ENCODE data around the gene CCSER1. TPM values are rescaled to one million over a fixed set of nuclear protein-coding genes. Genes with fewer than 3 reads are reported as not detected.

The CCSER1 gene
- total RNA-seq, 1 donor from 2014 or later = 15.7 TPM

DNA sequence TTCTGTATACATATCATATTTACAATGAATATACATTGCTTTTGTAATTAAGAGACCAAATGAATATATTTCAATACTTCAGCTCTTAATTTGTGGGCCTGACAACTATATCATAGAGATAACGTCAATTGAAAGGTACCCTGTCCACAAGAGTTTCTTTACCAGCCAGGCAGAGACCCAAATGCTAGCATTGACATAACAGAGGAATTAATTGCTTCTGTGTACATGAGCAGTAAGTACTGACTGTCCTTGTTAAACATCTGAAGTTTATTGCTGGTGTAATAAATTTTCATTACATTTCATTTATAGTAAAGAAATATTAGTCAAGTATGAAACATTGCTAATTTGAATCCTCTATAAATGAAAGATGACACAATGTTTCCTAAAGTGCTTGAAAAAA, 910.8 kb downstream of the CCSER1 start:
- no peak for DNase-seq
- H3K27me3 Mint-ChIP-seq (ENCODE audit: unreplicated experiment) = no peaks in the 10 kb centered on the region
- H3K36me3 Mint-ChIP-seq (ENCODE audit: unreplicated experiment) = no peaks in the 10 kb centered on the region
- TF ChIP-seq, protein P1, sequence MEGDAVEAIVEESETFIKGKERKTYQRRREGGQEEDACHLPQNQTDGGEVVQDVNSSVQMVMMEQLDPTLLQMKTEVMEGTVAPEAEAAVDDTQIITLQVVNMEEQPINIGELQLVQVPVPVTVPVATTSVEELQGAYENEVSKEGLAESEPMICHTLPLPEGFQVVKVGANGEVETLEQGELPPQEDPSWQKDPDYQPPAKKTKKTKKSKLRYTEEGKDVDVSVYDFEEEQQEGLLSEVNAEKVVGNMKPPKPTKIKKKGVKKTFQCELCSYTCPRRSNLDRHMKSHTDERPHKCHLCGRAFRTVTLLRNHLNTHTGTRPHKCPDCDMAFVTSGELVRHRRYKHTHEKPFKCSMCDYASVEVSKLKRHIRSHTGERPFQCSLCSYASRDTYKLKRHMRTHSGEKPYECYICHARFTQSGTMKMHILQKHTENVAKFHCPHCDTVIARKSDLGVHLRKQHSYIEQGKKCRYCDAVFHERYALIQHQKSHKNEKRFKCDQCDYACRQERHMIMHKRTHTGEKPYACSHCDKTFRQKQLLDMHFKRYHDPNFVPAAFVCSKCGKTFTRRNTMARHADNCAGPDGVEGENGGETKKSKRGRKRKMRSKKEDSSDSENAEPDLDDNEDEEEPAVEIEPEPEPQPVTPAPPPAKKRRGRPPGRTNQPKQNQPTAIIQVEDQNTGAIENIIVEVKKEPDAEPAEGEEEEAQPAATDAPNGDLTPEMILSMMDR (IDR thresholded peaks at IDR 0.05; ENCODE audit: partially characterized antibody, unreplicated experiment) = no peak
- no peak overlapping the region for H3K27ac Mint-ChIP-seq (ENCODE audit: unreplicated experiment)
- no peak overlapping the region for H3K4me3 Mint-ChIP-seq (ENCODE audit: unreplicated experiment)
- no peaks in the 10 kb centered on the region for H3K9me3 Mint-ChIP-seq (ENCODE audit: unreplicated experiment)
- H3K4me1 Mint-ChIP-seq (ENCODE audit: low read depth, unreplicated experiment) = no peaks in the 10 kb centered on the region

DNA sequence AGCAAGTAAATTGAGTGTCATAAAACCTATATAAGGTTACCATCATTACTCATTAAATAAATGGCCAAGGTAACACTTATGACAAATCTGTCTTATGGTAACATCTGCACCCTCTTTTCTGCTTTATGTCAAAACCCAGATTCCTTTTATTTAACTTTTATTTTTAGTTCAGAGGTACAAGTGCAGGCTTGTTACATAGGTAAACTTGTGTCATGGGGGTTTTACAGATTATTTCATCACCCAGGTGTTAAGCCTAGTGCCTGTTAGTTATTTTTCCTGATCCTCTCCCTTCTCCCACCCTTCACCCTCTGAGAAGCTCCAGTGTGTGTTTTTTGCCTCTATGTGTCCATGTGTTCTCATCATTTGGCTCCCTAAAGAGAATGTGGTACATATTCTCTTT, 930.7 kb downstream of the CCSER1 start:
- no peak overlapping the region for H3K4me3 Mint-ChIP-seq (ENCODE audit: unreplicated experiment)
- no peaks in the 10 kb centered on the region for H3K36me3 Mint-ChIP-seq (ENCODE audit: unreplicated experiment)
- no peak for DNase-seq
- TF ChIP-seq, protein P1 (IDR thresholded peaks at IDR 0.05; ENCODE audit: partially characterized antibody, unreplicated experiment) = no peak
- peaks cover 3% of the 10 kb centered on the region for H3K4me1 Mint-ChIP-seq (ENCODE audit: low read depth, unreplicated experiment)
- H3K9me3 Mint-ChIP-seq (ENCODE audit: unreplicated experiment) = no peaks in the 10 kb centered on the region
- H3K27me3 Mint-ChIP-seq (ENCODE audit: unreplicated experiment) = no peaks in the 10 kb centered on the region
- H3K27ac Mint-ChIP-seq (ENCODE audit: unreplicated experiment) = no peak overlapping the region

DNA sequence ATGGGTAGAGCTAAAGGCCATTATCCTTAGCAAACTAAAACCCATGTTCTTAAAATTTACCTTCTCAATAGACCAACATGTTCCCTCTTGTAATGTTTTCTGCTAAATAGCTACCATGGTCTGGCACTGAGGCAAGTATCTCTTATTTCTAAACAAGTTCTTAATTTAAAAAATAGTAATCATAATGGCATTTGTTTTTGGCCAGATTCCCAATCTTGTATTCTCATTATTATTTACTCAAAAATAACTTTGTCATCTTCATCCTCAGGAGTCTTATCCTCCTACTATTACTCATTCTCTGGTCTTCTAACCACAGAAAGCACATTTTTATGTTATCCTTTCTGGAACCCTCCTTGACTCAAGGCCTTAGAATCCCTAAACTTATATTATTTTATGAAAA, 931.2 kb downstream of the CCSER1 start:
- Mint-ChIP-seq H3K4me3 (ENCODE audit: unreplicated experiment) (no peak overlapping the region), H3K27me3 (ENCODE audit: unreplicated experiment) (no peaks in the 10 kb centered on the region), H3K36me3 (ENCODE audit: unreplicated experiment) (no peaks in the 10 kb centered on the region), H3K9me3 (ENCODE audit: unreplicated experiment) (no peaks in the 10 kb centered on the region), H3K27ac (ENCODE audit: unreplicated experiment) (no peak overlapping the region), H3K4me1 (ENCODE audit: low read depth, unreplicated experiment) (peaks cover 3% of the 10 kb centered on the region)
- DNase-seq = no peak
- TF ChIP-seq, protein P1 (IDR thresholded peaks at IDR 0.05; ENCODE audit: partially characterized antibody, unreplicated experiment) = no peak

DNA sequence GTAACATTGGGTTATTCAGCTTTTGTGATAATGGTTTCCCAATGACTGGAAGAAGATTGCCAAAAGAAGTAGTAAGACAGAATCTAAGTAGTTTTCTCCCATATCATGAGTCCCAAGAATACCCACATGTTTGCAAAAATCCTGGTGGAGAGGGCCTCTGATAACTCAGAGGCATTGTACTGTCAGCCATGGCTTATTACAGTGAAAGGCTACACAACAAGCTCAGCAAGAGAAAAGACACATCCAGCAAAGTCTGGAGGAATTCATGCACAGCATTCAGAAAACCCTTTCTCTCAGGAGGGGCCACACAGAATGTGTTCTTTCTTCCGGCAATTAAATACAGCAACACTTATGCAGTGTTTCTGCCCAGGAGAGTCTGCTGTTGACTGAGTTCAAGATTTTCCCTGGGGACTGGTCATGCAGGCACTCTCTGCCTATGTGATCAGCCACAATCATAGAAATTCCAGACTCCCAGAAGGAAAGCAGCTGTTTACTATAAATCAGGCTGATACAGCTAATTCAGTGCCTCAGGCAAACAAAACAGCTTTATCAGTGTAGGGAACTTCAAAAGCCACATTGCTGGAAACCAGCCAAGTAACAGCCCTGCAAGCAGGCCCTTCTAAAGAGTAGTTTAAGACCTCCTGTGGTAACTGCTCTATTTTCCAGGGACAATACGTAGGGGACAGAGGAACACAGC, 937.1 kb downstream of the CCSER1 start:
- Mint-ChIP-seq H3K9me3 (ENCODE audit: unreplicated experiment) (peaks cover 3% of the 10 kb centered on the region), H3K36me3 (ENCODE audit: unreplicated experiment) (no peaks in the 10 kb centered on the region), H3K27ac (ENCODE audit: unreplicated experiment) (peak overlapping the region; percentile 77), H3K27me3 (ENCODE audit: unreplicated experiment) (no peaks in the 10 kb centered on the region), H3K4me1 (ENCODE audit: low read depth, unreplicated experiment) (peaks cover 20% of the 10 kb centered on the region), H3K4me3 (ENCODE audit: unreplicated experiment) (peak overlapping the region; percentile 53)
- TF ChIP-seq, protein P1 (IDR thresholded peaks at IDR 0.05; ENCODE audit: partially characterized antibody, unreplicated experiment) = no peak
- no peak for DNase-seq

DNA sequence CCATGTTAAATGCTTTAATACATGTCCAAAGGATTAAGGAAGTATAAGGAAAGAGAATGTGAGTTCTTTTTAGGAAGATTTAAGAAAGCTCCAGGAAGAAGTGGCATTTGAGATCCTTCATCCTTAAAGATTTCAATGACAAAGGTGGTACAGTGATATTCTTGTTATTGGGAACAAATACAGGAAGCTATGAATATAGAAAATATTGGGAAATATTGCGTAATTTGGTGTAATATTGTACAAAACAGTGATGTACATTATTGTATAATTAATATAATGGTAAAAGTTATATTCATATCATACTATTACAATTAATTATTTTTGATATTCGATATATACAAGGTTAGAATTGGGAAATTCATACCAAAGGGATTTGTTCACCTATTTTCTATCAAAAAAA, 937.9 kb downstream of the CCSER1 start:
- H3K27ac Mint-ChIP-seq (ENCODE audit: unreplicated experiment) = peak overlapping the region; percentile 77
- TF ChIP-seq, protein P1 (IDR thresholded peaks at IDR 0.05; ENCODE audit: partially characterized antibody, unreplicated experiment) = no peak
- peaks cover 3% of the 10 kb centered on the region for H3K9me3 Mint-ChIP-seq (ENCODE audit: unreplicated experiment)
- no peaks in the 10 kb centered on the region for H3K36me3 Mint-ChIP-seq (ENCODE audit: unreplicated experiment)
- no peak overlapping the region for H3K4me3 Mint-ChIP-seq (ENCODE audit: unreplicated experiment)
- no peaks in the 10 kb centered on the region for H3K27me3 Mint-ChIP-seq (ENCODE audit: unreplicated experiment)
- DNase-seq = no peak
- peaks cover 17% of the 10 kb centered on the region for H3K4me1 Mint-ChIP-seq (ENCODE audit: low read depth, unreplicated experiment)
